ENCODE measurements around the gene CABP2. TPM values are rescaled to one million over a fixed set of nuclear protein-coding genes. Genes with fewer than 3 reads are reported as not detected.

The CABP2 gene
- total and polyA plus RNA-seq, 10 of the 15 experiments (the other 5 are each of a cell fraction or from before 2014, with no cell fraction given): not detected

DNA sequence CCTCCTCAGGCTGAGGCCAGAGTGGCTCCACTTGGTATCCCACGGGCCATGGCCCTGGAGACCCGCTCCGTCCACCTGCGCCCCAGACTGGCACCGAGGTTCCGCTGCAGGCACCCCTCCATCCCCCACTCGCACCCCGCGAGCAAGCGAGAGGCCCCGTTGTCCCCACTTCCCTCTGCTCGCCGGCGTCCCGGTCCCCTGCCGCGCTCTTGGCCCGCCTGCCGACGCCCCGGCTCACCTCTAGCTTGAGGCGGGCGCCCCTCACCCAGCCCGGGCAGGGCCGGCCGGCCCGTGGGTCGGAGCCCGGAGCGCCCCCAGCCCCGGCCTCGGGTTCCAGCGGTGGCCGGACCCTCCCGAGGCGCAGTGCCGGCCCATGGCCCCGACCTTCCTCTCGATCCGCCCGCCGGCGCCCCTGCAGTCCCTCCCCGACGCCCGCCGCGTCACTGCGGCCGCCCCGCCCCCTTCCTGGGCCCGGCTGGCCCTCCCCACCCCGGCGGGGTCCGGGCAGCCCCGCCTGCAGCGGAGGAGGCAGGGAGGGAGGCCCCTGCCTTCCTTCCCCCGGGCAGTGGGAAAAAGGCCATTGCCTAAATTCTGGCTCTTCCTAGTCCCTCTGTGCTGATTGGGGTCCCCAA, 18.2 kb downstream of the CABP2 start, which contains the start of gene PITPNM1 (continued):
- TF ChIP-seq MEF2B (IDR thresholded peaks at IDR 0.05; ENCODE audit: partially characterized antibody, poor library complexity, severe bottlenecking): no peak
- no peak for TF ChIP-seq WRNIP1 (IDR thresholded peaks at IDR 0.05; ENCODE audit: borderline replicate concordance, low read depth, low read length)
- no peak for TF ChIP-seq NR2C1 (IDR thresholded peaks at IDR 0.05)
- no peak for TF ChIP-seq NFIC (IDR thresholded peaks at IDR 0.05; ENCODE audit: low read depth, low read length)
- no peak for TF ChIP-seq ZBED1 (IDR thresholded peaks at IDR 0.05; ENCODE audit: borderline replicate concordance)
- TF ChIP-seq BACH1 (IDR thresholded peaks at IDR 0.05; ENCODE audit: borderline replicate concordance): peak; percentile 72; the same call in 1 of the 2 replicates
- no peak for TF ChIP-seq ZNF384 (IDR thresholded peaks at IDR 0.05; ENCODE audit: borderline replicate concordance, low read depth, low read length)
- TF ChIP-seq POLR2AphosphoS2 (IDR thresholded peaks at IDR 0.05; ENCODE audit: low read depth, low read length): no peak
- TF ChIP-seq CREB1 (IDR thresholded peaks at IDR 0.05; ENCODE audit: low read depth): peak; percentile 79
- TF ChIP-seq, protein P1, sequence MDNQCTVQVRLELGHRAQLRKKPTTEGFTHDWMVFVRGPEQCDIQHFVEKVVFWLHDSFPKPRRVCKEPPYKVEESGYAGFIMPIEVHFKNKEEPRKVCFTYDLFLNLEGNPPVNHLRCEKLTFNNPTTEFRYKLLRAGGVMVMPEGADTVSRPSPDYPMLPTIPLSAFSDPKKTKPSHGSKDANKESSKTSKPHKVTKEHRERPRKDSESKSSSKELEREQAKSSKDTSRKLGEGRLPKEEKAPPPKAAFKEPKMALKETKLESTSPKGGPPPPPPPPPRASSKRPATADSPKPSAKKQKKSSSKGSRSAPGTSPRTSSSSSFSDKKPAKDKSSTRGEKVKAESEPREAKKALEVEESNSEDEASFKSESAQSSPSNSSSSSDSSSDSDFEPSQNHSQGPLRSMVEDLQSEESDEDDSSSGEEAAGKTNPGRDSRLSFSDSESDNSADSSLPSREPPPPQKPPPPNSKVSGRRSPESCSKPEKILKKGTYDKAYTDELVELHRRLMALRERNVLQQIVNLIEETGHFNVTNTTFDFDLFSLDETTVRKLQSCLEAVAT (IDR thresholded peaks at IDR 0.05): no peak
- no peak for TF ChIP-seq RELA (IDR thresholded peaks at IDR 0.05; ENCODE audit: borderline replicate concordance, partially characterized antibody)
- TF ChIP-seq, protein P2, sequence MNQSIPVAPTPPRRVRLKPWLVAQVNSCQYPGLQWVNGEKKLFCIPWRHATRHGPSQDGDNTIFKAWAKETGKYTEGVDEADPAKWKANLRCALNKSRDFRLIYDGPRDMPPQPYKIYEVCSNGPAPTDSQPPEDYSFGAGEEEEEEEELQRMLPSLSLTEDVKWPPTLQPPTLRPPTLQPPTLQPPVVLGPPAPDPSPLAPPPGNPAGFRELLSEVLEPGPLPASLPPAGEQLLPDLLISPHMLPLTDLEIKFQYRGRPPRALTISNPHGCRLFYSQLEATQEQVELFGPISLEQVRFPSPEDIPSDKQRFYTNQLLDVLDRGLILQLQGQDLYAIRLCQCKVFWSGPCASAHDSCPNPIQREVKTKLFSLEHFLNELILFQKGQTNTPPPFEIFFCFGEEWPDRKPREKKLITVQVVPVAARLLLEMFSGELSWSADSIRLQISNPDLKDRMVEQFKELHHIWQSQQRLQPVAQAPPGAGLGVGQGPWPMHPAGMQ (IDR thresholded peaks at IDR 0.05; ENCODE audit: borderline replicate concordance): no peak
- TF ChIP-seq EED (IDR thresholded peaks at IDR 0.05; ENCODE audit: low read depth): no peak
- no peak for TF ChIP-seq MXI1 (IDR thresholded peaks at IDR 0.05; ENCODE audit: low read depth, low read length)
- no peak for TF ChIP-seq BRCA1 (IDR thresholded peaks at IDR 0.05; ENCODE audit: low read depth, low read length)
- TF ChIP-seq NFYA (IDR thresholded peaks at IDR 0.05; ENCODE audit: borderline replicate concordance, low read depth, low read length): no peak
- TF ChIP-seq, protein P3, sequence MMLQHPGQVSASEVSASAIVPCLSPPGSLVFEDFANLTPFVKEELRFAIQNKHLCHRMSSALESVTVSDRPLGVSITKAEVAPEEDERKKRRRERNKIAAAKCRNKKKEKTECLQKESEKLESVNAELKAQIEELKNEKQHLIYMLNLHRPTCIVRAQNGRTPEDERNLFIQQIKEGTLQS (IDR thresholded peaks at IDR 0.05; ENCODE audit: borderline replicate concordance, extremely low read depth, low read depth, low read length): no peak
- TF ChIP-seq, protein P4, sequence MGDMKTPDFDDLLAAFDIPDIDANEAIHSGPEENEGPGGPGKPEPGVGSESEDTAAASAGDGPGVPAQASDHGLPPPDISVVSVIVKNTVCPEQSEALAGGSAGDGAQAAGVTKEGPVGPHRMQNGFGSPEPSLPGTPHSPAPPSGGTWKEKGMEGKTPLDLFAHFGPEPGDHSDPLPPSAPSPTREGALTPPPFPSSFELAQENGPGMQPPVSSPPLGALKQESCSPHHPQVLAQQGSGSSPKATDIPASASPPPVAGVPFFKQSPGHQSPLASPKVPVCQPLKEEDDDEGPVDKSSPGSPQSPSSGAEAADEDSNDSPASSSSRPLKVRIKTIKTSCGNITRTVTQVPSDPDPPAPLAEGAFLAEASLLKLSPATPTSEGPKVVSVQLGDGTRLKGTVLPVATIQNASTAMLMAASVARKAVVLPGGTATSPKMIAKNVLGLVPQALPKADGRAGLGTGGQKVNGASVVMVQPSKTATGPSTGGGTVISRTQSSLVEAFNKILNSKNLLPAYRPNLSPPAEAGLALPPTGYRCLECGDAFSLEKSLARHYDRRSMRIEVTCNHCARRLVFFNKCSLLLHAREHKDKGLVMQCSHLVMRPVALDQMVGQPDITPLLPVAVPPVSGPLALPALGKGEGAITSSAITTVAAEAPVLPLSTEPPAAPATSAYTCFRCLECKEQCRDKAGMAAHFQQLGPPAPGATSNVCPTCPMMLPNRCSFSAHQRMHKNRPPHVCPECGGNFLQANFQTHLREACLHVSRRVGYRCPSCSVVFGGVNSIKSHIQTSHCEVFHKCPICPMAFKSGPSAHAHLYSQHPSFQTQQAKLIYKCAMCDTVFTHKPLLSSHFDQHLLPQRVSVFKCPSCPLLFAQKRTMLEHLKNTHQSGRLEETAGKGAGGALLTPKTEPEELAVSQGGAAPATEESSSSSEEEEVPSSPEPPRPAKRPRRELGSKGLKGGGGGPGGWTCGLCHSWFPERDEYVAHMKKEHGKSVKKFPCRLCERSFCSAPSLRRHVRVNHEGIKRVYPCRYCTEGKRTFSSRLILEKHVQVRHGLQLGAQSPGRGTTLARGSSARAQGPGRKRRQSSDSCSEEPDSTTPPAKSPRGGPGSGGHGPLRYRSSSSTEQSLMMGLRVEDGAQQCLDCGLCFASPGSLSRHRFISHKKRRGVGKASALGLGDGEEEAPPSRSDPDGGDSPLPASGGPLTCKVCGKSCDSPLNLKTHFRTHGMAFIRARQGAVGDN (IDR thresholded peaks at IDR 0.05): peak; percentile 59
- no peak for TF ChIP-seq POU2F2 (IDR thresholded peaks at IDR 0.05; ENCODE audit: borderline replicate concordance, low read depth, low read length)
- peak; percentile 71; the same call in 1 of the 2 replicates for TF ChIP-seq LARP7 (IDR thresholded peaks at IDR 0.05)
- TF ChIP-seq, protein P5, sequence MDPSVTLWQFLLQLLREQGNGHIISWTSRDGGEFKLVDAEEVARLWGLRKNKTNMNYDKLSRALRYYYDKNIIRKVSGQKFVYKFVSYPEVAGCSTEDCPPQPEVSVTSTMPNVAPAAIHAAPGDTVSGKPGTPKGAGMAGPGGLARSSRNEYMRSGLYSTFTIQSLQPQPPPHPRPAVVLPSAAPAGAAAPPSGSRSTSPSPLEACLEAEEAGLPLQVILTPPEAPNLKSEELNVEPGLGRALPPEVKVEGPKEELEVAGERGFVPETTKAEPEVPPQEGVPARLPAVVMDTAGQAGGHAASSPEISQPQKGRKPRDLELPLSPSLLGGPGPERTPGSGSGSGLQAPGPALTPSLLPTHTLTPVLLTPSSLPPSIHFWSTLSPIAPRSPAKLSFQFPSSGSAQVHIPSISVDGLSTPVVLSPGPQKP (IDR thresholded peaks at IDR 0.05; ENCODE audit: low read depth, low read length): no peak
- no peak for TF ChIP-seq CBX3 (IDR thresholded peaks at IDR 0.05; ENCODE audit: borderline replicate concordance, low read depth)
- TF ChIP-seq TARDBP (IDR thresholded peaks at IDR 0.05; ENCODE audit: borderline replicate concordance): no peak
